Measurements from ENCODE around the gene MBD2.
A peak's percentile ranks its signal among the peaks of the same experiment; 100 is the strongest.
"Not testable (repeated sequence)": the region's sequence is repeated elsewhere in the genome, so short reads cannot be mapped to it uniquely, and the experiment has no call there.

The MBD2 gene

GRCh38 chr18:54233747-54234146 lies 9.3 kb upstream of the MBD2 start:
- DNase-seq: no peak

GRCh38 chr18:54233228-54233625 lies 8.8 kb upstream of the MBD2 start:
- DNase-seq: no peak

GRCh38 chr18:54232485-54233227 lies 8.2 kb upstream of the MBD2 start:
- DNase-seq: no peak

GRCh38 chr18:54229421-54230059 lies 5.1 kb upstream of the MBD2 start:
- DNase-seq: no peak

GRCh38 chr18:54228364-54228763 lies 3.9 kb upstream of the MBD2 start:
- no peak for DNase-seq

- DNase-seq: peak; percentile 82
Measured at GRCh38 chr18:54223568-54224241, 764 bp downstream of the MBD2 start.

- no peak for DNase-seq
Measured at GRCh38 chr18:54222922-54223567, 1.4 kb downstream of the MBD2 start.

- no peak for DNase-seq
Measured at GRCh38 chr18:54220406-54220805, 4.1 kb downstream of the MBD2 start.

GRCh38 chr18:54218803-54219202 lies 5.7 kb downstream of the MBD2 start:
- DNase-seq: not testable (repeated sequence)

- DNase-seq: no peak
Measured at GRCh38 chr18:54218299-54218698, 6.2 kb downstream of the MBD2 start.

- DNase-seq: no peak
Measured at GRCh38 chr18:54217624-54218023, 6.8 kb downstream of the MBD2 start.

- no peak for DNase-seq
Measured at GRCh38 chr18:54215069-54215468, 9.4 kb downstream of the MBD2 start.

- DNase-seq: no peak
Measured at GRCh38 chr18:54210463-54210862, 14.0 kb downstream of the MBD2 start.

GRCh38 chr18:54209471-54210180 lies 14.8 kb downstream of the MBD2 start:
- no peak for DNase-seq

- DNase-seq: no peak
Measured at GRCh38 chr18:54206447-54206846, 18.0 kb downstream of the MBD2 start.

- no peak for DNase-seq
Measured at GRCh38 chr18:54205959-54206358, 18.5 kb downstream of the MBD2 start.

GRCh38 chr18:54205448-54205847 lies 19.0 kb downstream of the MBD2 start:
- not testable (repeated sequence) for DNase-seq

- DNase-seq: no peak
Measured at GRCh38 chr18:54204883-54205282, 19.6 kb downstream of the MBD2 start.

GRCh38 chr18:54203914-54204313 lies 20.6 kb downstream of the MBD2 start:
- DNase-seq: no peak

GRCh38 chr18:54202851-54203250 lies 21.6 kb downstream of the MBD2 start:
- no peak for DNase-seq

GRCh38 chr18:54197747-54198411 lies 26.6 kb downstream of the MBD2 start:
- DNase-seq: no peak

- DNase-seq: no peak
Measured at GRCh38 chr18:54193786-54194185, 30.7 kb downstream of the MBD2 start.

Data from left hindlimb (tissue), 1 donor.